Testis (tissue), 2 donors: Measurements from ENCODE around the gene NEAT1.

Experiments used
- CTCF ChIP-seq, 3 experiments: fragments of 450-650 bp in 2 of 3; fragments of 200-600 bp in 1 of 3; sonication (generic) in 1 of 3; IDR thresholded peaks; one replicate each; pipeline ENCODE4 v1.5.1; 2016 to 2019; ENCODE audit warnings: antibody characterized with exemption in 3 of 3, mild to moderate bottlenecking in 2 of 3, moderate library complexity in 1 of 3
- POLR2A ChIP-seq: fragments of 450-650 bp; IDR thresholded peaks from one replicate; pipeline ENCODE4 v1.6.1; 2017; ENCODE audit warnings: antibody characterized with exemption, mild to moderate bottlenecking, moderate library complexity

GRCh38 chr11:65429724-65430405, 7.3 kb downstream of the NEAT1 start:
- TF ChIP-seq CTCF (IDR thresholded peaks at IDR 0.05) (peak in 1 of 3 experiments; percentile 10), POLR2A (no peak)
